CD4-positive, alpha-beta T cell (primary cell): Measurements from ENCODE around the gene MYADM. TPM values are rescaled to one million over a fixed set of nuclear protein-coding genes. Genes with fewer than 3 reads are reported as not detected.

Source experiments
- ATAC-seq: fragments of 200-7000 bp; cut with Tn5 transposase; one replicate; pipeline ENCODE4 v1.10.0; 2022; ENCODE audit warnings: mild to moderate bottlenecking; ENCODE audit not compliant: poor library complexity
- CTCF ChIA-PET: fragments of 350-600 bp; sonication (Branson Sonifier 250); formaldehyde crosslinking; loops from one replicate; lab custom pipeline; 2021; ENCODE audit warnings: antibody characterized with exemption, inconsistent platforms; lab: Charles Lee
- POLR2A ChIA-PET: fragments of 350-600 bp; sonication (Branson Sonifier 250); formaldehyde crosslinking; loops from one replicate; lab custom pipeline; 2021; ENCODE audit warnings: antibody characterized with exemption, inconsistent platforms; lab: Charles Lee
- DNase-seq, 14 experiments: peaks; one replicate each; pipeline ENCODE4 v3.0.0-alpha.2; 2013 to 2020; ENCODE audit warnings: mixed read lengths in 2 of 14
- H3K27ac ChIP-seq, 2 donors: one replicate each; pipeline versions ENCODE4 v1.5.1 to v1.7.0; 2013; ENCODE audit warnings: low read length in 2 of 2, low read depth in 1 of 2, mild to moderate bottlenecking in 1 of 2
- H3K27me3 ChIP-seq, 2 experiments: 1 replicate in 1 of 2; 2 replicates in 1 of 2; pipeline versions ENCODE4 v1.6.1 to v1.7.0; 2013; ENCODE audit warnings: low read length in 2 of 2, control low read depth in 1 of 2, mild to moderate bottlenecking in 1 of 2, moderate library complexity in 1 of 2; ENCODE audit not compliant: insufficient read depth in 2 of 2, control insufficient read depth in 1 of 2
- H3K36me3 ChIP-seq: one replicate; pipeline ENCODE4 v1.6.1; 2013; ENCODE audit warnings: low read length, control low read depth; ENCODE audit not compliant: insufficient read depth
- H3K4me1 ChIP-seq: one replicate; pipeline ENCODE4 v1.6.1; 2013; ENCODE audit warnings: low read length, control low read depth; ENCODE audit not compliant: insufficient read depth
- H3K4me3 ChIP-seq: one replicate; pipeline ENCODE4 v1.5.1; 2013; ENCODE audit warnings: mild to moderate bottlenecking, low read length, moderate library complexity
- H3K9me3 ChIP-seq, 2 experiments: 1 replicate in 1 of 2; 2 replicates in 1 of 2; pipeline versions ENCODE4 v1.6.1 to v1.7.0; 2013; ENCODE audit warnings: low read length in 2 of 2, mild to moderate bottlenecking in 2 of 2, control low read depth in 1 of 2, moderate library complexity in 1 of 2; ENCODE audit not compliant: control insufficient read depth in 1 of 2, insufficient read depth in 1 of 2
- H3K27ac Mint-ChIP-seq: one replicate; pipeline ENCODE4 v1.8.0; 2020; ENCODE audit warnings: mixed read lengths
- H3K27me3 Mint-ChIP-seq: one replicate; pipeline ENCODE4 v1.8.0; 2021; ENCODE audit warnings: mixed read lengths
- H3K36me3 Mint-ChIP-seq: one replicate; pipeline ENCODE4 v1.8.0; 2021; ENCODE audit warnings: low read depth, mixed read lengths
- H3K4me1 Mint-ChIP-seq: one replicate; pipeline ENCODE4 v1.8.0; 2021; ENCODE audit warnings: low read depth, mixed read lengths
- H3K4me3 Mint-ChIP-seq: one replicate; pipeline ENCODE4 v1.8.0; 2020; ENCODE audit warnings: mild to moderate bottlenecking, mixed read lengths
- H3K9me3 Mint-ChIP-seq: one replicate; pipeline ENCODE4 v1.8.0; 2020; ENCODE audit warnings: mixed read lengths
- CTCF ChIP-seq: fragments of 200-600 bp; IDR thresholded peaks from one replicate; pipeline ENCODE4 v1.8.0; 2022; ENCODE audit warnings: antibody characterized with exemption, mild to moderate bottlenecking
- intact Hi-C, 2 experiments: fragments of 100-400 bp; cut with DNase I in 1 of 2; cut with micrococcal nuclease in 1 of 2; formaldehyde crosslinking; loops; one replicate each; pipeline versions ENCODE4 v1.15.1 to v1.9.0; 2023 to 2025; cut with DNase I, micrococcal nuclease
- total RNA-seq, 174 experiments: library from RNA in 2 of 174; stranded (reverse) in 2 of 174; gene quantifications; one replicate each; pipeline ENCODE4 v1.2.3 and lab custom pipeline; 2021 to 2026

Gene MYADM
- total RNA-seq, 2 experiments from 2014 or later = 444 to 448 TPM

GRCh38 chr19:53892301-53892980 is 24.8 kb downstream of the MYADM start:
- intact Hi-C loops = loop anchor here in 1 of 2 experiments (10.0 kb wide), 1 partner anchor 298 kb away; no protein-coding TSS in a partner anchor

GRCh38 chr19:53892981-53893325 is 25.3 kb downstream of the MYADM start:
- H3K36me3 Mint-ChIP-seq = no peaks in the 10 kb centered on the region
- H3K4me3 ChIP-seq = no peak overlapping the region
- no peak overlapping the region for H3K27ac ChIP-seq
- H3K27ac Mint-ChIP-seq = no peak overlapping the region
- H3K27me3 Mint-ChIP-seq = peaks cover 56% of the 10 kb centered on the region
- no peak for TF ChIP-seq CTCF
- intact Hi-C loops = loop anchor here in 1 of 2 experiments (10.0 kb wide), 1 partner anchor 298 kb away; no protein-coding TSS in a partner anchor
- ChIA-PET CTCF (no interaction called here), POLR2A (no interaction called here)
- H3K9me3 Mint-ChIP-seq = no peaks in the 10 kb centered on the region
- H3K27me3 ChIP-seq = peaks cover 28% of the 10 kb centered on the region in 2 experiments
- H3K4me1 ChIP-seq = peaks cover 7% of the 10 kb centered on the region
- no peaks in the 10 kb centered on the region for H3K36me3 ChIP-seq
- no peaks in the 10 kb centered on the region for H3K4me1 Mint-ChIP-seq
- H3K9me3 ChIP-seq = peaks cover 0 to 9% of the 10 kb centered on the region in 2 experiments
- no peak overlapping the region for H3K4me3 Mint-ChIP-seq
- DNase-seq = no peak
- no peak for ATAC-seq

More at GRCh38 chr19:53892301-53892980, 24.8 kb downstream of the MYADM start:
- no peak for TF ChIP-seq CTCF
- Mint-ChIP-seq H3K36me3 (no peaks in the 10 kb centered on the region), H3K4me3 (no peak overlapping the region), H3K4me1 (no peaks in the 10 kb centered on the region), H3K9me3 (no peaks in the 10 kb centered on the region), H3K27me3 (peaks cover 51% of the 10 kb centered on the region), H3K27ac (no peak overlapping the region)
- no peak overlapping the region for H3K4me3 ChIP-seq
- CTCF ChIA-PET = no interaction called here
- DNase-seq (no peak), ATAC-seq (no peak)
- H3K36me3 ChIP-seq = no peaks in the 10 kb centered on the region
- H3K4me1 ChIP-seq = peaks cover 7% of the 10 kb centered on the region
- POLR2A ChIA-PET = no interaction called here
- H3K27ac ChIP-seq = no peak overlapping the region
- H3K9me3 ChIP-seq = peaks cover 0 to 9% of the 10 kb centered on the region in 2 experiments
- peaks cover 23 to 26% of the 10 kb centered on the region in 2 experiments for H3K27me3 ChIP-seq

- peaks cover 34 to 39% of the 10 kb centered on the region in 2 experiments for H3K27me3 ChIP-seq
- no peak for ATAC-seq
Measured at GRCh38 chr19:53894707-53895106, 27.0 kb downstream of the MYADM start.

More at GRCh38 chr19:53894707-53895106, 27.0 kb downstream of the MYADM start:
- ChIA-PET CTCF (no interaction called here), POLR2A (no interaction called here)
- Histone ChIP-seq H3K4me3 (no peak overlapping the region), H3K4me1 (peaks cover 6% of the 10 kb centered on the region), H3K9me3 (peaks cover 0 to 22% of the 10 kb centered on the region in 2 experiments), H3K36me3 (no peaks in the 10 kb centered on the region), H3K27ac (no peak overlapping the region)
- no peaks in the 10 kb centered on the region for H3K36me3 Mint-ChIP-seq
- no peak for TF ChIP-seq CTCF
- no peaks in the 10 kb centered on the region for H3K9me3 Mint-ChIP-seq
- intact Hi-C loops = loop anchor here in 1 of 2 experiments (10.0 kb wide), 1 partner anchor 300 kb away; no protein-coding TSS in a partner anchor
- peaks cover 5% of the 10 kb centered on the region for H3K4me1 Mint-ChIP-seq
- H3K27me3 Mint-ChIP-seq = peaks cover 74% of the 10 kb centered on the region
- H3K4me3 Mint-ChIP-seq = no peak overlapping the region
- no peak overlapping the region for H3K27ac Mint-ChIP-seq
- no peak for DNase-seq
